ENCODE results near the gene ST8SIA4. TPM values are rescaled to one million over a fixed set of nuclear protein-coding genes. Genes with fewer than 3 reads are reported as not detected.

Gene ST8SIA4
- total and polyA plus RNA-seq, 4 donors, result 0.35 to 4.1 (median 1.6) TPM

- DNase-seq (ENCODE audit: low spot score), result no peak
- no peak overlapping the region for H3K4me3 ChIP-seq (ENCODE audit: low read depth in 1 of 3, low read length in 3 of 3)
- WGBS, result 41% methylated on average over 3 of the region's 3 CpGs
- no peaks in the 10 kb centered on the region for H3K27me3 ChIP-seq (ENCODE audit: control insufficient read depth in 4 of 4, insufficient read depth in 4 of 4, low read length in 3 of 4)
- H3K4me1 ChIP-seq (ENCODE audit: control insufficient read depth in 4 of 4, insufficient read depth in 4 of 4, low read length in 3 of 4), result no peaks in the 10 kb centered on the region
- TF ChIP-seq FOXA1 (IDR thresholded peaks at IDR 0.05) (no peak), TAF1 (conservative IDR thresholded peaks at IDR 0.05) (no peak)
- H3K36me3 ChIP-seq (ENCODE audit: control insufficient read depth in 4 of 4, insufficient read depth in 3 of 4, low read depth in 1 of 4, low read length in 3 of 4), result no peaks in the 10 kb centered on the region
- H3K9me3 ChIP-seq (ENCODE audit: control insufficient read depth in 4 of 4, low read length in 3 of 4), result no peaks in the 10 kb centered on the region
- H3K9ac ChIP-seq (ENCODE audit: low read depth in 1 of 2, low read length in 2 of 2), result no peak overlapping the region
- H3K27ac ChIP-seq (ENCODE audit: low read depth in 1 of 2, low read length in 2 of 2), result no peak overlapping the region
Observed at GRCh38 chr5:100889896-100890295, 13.2 kb downstream of the ST8SIA4 start.

GRCh38 chr5:100889165-100889743, 13.8 kb downstream of the ST8SIA4 start:
- TF ChIP-seq NR2F2 (IDR thresholded peaks at IDR 0.05) (no peak), SP1 (IDR thresholded peaks at IDR 0.05) (no peak), TAF1 (conservative IDR thresholded peaks at IDR 0.05) (no peak), MAX (IDR thresholded peaks at IDR 0.05) (no peak), EGR1 (IDR thresholded peaks at IDR 0.05; ENCODE audit: low read depth in 2 of 2) (no peak), REST (IDR thresholded peaks at IDR 0.05) (no peak), ZBTB33 (IDR thresholded peaks at IDR 0.05) (no peak), FOXA1 (IDR thresholded peaks at IDR 0.05) (no peak), ATF3 (IDR thresholded peaks at IDR 0.05) (no peak), JUND (IDR thresholded peaks at IDR 0.05) (no peak), FOXA2 (IDR thresholded peaks at IDR 0.05) (no peak), CTCF (IDR thresholded peaks at IDR 0.05; ENCODE audit: low read depth, low read length, missing input control) (no peak), YY1 (IDR thresholded peaks at IDR 0.05) (no peak), HNF4G (IDR thresholded peaks at IDR 0.05) (no peak), RXRA (IDR thresholded peaks at IDR 0.05) (no peak), RAD21 (IDR thresholded peaks at IDR 0.05) (no peak), HNF4A (conservative IDR thresholded peaks at IDR 0.05) (no peak)
- no peaks in the 10 kb centered on the region for H3K9me3 ChIP-seq (ENCODE audit: control insufficient read depth in 4 of 4, low read length in 3 of 4)
- no peaks in the 10 kb centered on the region for H3K27me3 ChIP-seq (ENCODE audit: control insufficient read depth in 4 of 4, insufficient read depth in 4 of 4, low read length in 3 of 4)
- no peaks in the 10 kb centered on the region for H3K36me3 ChIP-seq (ENCODE audit: control insufficient read depth in 4 of 4, insufficient read depth in 3 of 4, low read depth in 1 of 4, low read length in 3 of 4)
- no peak overlapping the region for H3K4me3 ChIP-seq (ENCODE audit: low read depth in 1 of 3, low read length in 3 of 3)
- H3K27ac ChIP-seq (ENCODE audit: low read depth in 1 of 2, low read length in 2 of 2), result no peak overlapping the region
- H3K9ac ChIP-seq (ENCODE audit: low read depth in 1 of 2, low read length in 2 of 2), result no peak overlapping the region
- DNase-seq (ENCODE audit: low spot score), result no peak
- 36% methylated on average over 4 of the region's 4 CpGs for WGBS
- H3K4me1 ChIP-seq (ENCODE audit: control insufficient read depth in 4 of 4, insufficient read depth in 4 of 4, low read length in 3 of 4), result no peaks in the 10 kb centered on the region

All from liver (tissue), 9 donors.